ENCODE measurements around the gene CACTIN.

Gene CACTIN

GRCh38 chr19:3646336-3647092 is 19.9 kb upstream of the CACTIN start:
- CTCF ChIA-PET: no interaction called here
- DNase-seq (ENCODE audit: extremely low spot score): no peak
- TF ChIP-seq, protein P1, sequence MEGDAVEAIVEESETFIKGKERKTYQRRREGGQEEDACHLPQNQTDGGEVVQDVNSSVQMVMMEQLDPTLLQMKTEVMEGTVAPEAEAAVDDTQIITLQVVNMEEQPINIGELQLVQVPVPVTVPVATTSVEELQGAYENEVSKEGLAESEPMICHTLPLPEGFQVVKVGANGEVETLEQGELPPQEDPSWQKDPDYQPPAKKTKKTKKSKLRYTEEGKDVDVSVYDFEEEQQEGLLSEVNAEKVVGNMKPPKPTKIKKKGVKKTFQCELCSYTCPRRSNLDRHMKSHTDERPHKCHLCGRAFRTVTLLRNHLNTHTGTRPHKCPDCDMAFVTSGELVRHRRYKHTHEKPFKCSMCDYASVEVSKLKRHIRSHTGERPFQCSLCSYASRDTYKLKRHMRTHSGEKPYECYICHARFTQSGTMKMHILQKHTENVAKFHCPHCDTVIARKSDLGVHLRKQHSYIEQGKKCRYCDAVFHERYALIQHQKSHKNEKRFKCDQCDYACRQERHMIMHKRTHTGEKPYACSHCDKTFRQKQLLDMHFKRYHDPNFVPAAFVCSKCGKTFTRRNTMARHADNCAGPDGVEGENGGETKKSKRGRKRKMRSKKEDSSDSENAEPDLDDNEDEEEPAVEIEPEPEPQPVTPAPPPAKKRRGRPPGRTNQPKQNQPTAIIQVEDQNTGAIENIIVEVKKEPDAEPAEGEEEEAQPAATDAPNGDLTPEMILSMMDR (IDR thresholded peaks at IDR 0.05; ENCODE audit: control extremely low read depth, extremely low read depth, low read depth, missing control alignments): no peak
- POLR2A ChIA-PET: no interaction called here

- TF ChIP-seq, protein P1 (IDR thresholded peaks at IDR 0.05; ENCODE audit: control extremely low read depth, extremely low read depth, low read depth, missing control alignments): no peak
- POLR2A ChIA-PET: no interaction called here
- CTCF ChIA-PET: no interaction called here
- DNase-seq (ENCODE audit: extremely low spot score): no peak
Measured at GRCh38 chr19:3645726-3646125, 19.1 kb upstream of the CACTIN start.

GRCh38 chr19:3645067-3645396 is 18.4 kb upstream of the CACTIN start:
- ChIA-PET CTCF (no interaction called here), POLR2A (no interaction called here)
- TF ChIP-seq, protein P1 (IDR thresholded peaks at IDR 0.05; ENCODE audit: control extremely low read depth, extremely low read depth, low read depth, missing control alignments): no peak
- DNase-seq (ENCODE audit: extremely low spot score): no peak

DNA sequence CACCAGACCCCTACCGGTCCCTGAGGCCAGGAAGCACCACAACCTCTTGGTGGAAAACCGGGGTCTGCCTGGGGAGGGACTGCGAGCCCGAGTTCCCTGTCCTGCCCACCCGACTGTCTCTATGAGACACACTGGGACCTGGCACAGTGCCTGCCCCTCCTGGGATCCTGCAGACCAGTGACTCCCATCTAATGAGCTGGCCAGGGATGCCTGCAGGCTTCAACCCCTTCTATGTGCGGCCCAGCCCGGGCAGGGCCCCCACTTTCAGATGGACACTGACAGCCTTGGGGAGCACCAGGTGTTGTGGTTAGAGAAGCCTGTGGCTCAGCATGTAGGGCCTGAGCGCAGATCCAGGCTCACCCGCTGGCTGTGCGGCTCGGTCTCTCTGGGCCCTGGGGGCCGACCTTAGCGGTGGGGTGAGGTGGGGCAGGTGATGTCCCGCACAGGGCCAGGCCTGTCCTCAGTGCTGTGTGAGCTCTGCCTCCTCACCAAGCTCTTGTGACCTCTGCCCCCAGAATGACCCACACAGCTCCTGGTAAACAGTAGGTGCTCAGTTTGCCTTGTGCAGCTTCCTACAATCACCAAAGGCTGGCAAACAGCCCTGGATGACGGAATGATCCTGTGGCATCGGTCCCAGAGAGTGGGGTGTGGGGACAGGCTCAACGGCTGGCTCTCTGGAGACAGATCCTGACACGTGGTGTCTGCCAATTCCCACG is 17.9 kb upstream of the CACTIN start:
- TF ChIP-seq, protein P1 (IDR thresholded peaks at IDR 0.05; ENCODE audit: control extremely low read depth, extremely low read depth, low read depth, missing control alignments): no peak
- ChIA-PET CTCF (no interaction called here), POLR2A (no interaction called here)
- no peak for DNase-seq (ENCODE audit: extremely low spot score)

GRCh38 chr19:3643674-3644313 is 17.2 kb upstream of the CACTIN start:
- CTCF ChIA-PET: no interaction called here
- DNase-seq (ENCODE audit: extremely low spot score): no peak
- POLR2A ChIA-PET: no interaction called here
- TF ChIP-seq, protein P1 (IDR thresholded peaks at IDR 0.05; ENCODE audit: control extremely low read depth, extremely low read depth, low read depth, missing control alignments): no peak

DNA sequence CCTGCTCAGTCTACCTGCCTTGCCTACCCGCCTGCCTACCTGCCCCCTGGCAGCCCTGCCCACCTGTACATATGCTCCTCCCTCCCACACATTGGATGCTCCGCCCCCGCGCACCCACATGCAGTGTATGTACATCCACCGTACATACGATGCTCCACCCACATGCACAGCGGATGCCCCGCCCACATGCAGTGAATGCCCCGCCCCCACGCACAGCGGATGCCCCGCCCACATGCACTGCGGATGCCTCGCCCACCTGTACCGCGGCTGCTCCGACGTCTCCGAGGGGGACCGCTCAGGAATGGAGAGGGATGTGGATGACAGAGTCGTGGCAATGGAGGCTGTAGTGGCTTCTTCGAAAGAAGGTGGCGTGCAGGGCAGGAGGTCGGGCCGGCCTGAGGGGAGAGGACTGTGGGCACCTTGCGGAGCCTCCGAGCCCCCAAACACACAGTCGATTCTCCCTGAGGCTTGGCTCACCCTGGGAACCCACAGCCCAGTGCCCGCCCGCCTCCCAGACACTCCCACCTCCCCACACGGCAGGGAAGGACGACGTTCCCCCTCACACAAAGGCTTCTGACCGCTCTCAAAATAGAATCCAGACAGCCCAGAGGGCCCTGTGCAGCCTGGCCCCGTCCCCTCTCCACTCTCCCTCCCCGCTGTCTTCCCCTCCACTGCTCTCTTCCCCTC is 16.5 kb upstream of the CACTIN start:
- TF ChIP-seq, protein P1 (IDR thresholded peaks at IDR 0.05; ENCODE audit: control extremely low read depth, extremely low read depth, low read depth, missing control alignments): no peak
- DNase-seq (ENCODE audit: extremely low spot score): no peak
- CTCF ChIA-PET: no interaction called here
- POLR2A ChIA-PET: no interaction called here
